GM12891 (cell line): ENCODE measurements around the gene LRMDA.

Experiments
- POLR2A ChIP-seq: IDR thresholded peaks from 2 replicates; pipeline ENCODE4 v1.6.1; 2011; ENCODE audit warnings: low read depth, low read length, control low read depth
- POLR2AphosphoS5 ChIP-seq: IDR thresholded peaks from 2 replicates; pipeline ENCODE4 v1.6.1; 2011; ENCODE audit warnings: low read depth, low read length, control low read depth

- no peak for TF ChIP-seq POLR2AphosphoS5
- TF ChIP-seq POLR2A: no peak
These were observed 276.6 kb downstream of the LRMDA start for GRCh38 chr10:75708060-75708459.
